GM21526 (cell line): ENCODE results near the gene ANAPC5.

Experiments used
- ATAC-seq: cut with Tn5 transposase; IDR thresholded peaks from one replicate; pipeline ENCODE4 v1.9.1; 2021; ENCODE audit warnings: moderate library complexity; ENCODE audit not compliant: unreplicated experiment, low FRiP score

Gene ANAPC5

DNA sequence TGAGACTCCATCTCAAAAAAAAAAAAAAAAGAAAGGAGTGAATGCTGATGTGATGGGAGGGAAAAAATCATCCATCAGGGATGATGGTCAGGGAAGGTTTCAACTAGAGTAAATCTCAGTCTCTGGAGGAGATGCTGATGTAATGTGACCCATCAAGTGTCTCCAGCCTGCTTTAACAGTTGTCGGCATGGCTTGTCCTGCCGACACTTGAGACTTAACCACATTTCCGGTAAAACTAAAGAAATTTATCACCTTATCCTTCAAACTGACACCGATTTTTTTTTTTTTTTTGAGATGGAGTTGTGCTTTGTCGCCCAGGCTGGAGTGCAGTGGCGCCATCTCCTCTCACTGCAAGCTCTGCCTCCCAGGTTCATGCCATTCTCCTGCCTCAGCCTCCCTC, 21.5 kb upstream of the ANAPC5 start:
- ATAC-seq: no peak

DNA sequence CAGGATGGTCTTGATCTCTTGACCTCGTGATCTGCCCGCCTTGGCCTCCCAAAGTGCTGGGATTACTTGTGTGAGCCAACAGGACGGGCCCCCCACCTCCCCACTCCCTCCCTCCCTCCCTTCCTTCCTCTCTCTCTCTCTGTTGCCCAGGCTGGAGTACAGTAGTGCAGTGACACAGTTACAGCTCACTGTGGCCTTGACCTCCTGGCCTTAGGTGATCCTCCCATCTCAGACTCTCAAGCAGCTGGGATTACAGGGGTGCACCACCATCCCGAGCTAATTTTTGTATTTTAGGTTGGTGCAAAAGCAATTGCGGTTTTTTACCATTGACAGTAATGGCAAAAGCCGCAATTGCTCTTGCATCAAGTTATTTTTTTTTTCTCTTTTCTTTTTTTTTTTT, 19.2 kb upstream of the ANAPC5 start:
- ATAC-seq: no peak

DNA sequence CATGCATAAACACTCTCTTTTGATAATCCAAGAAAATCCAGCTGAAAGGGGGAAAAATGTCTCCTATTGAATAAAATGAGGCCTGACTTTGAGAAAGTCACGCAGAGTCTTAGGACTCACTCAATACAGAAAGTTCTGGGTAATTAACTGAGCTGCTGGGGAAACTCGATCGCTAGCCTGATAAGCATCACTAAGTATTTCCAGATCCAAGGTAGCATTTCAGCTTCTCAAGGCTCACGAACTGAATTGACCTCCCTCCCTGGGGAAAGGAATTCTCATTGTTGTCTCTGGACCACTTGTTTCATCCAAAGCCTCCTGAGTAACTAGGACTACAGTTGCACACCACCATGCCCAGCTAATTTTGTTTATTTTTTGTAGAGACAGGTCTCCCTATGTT, 13.8 kb upstream of the ANAPC5 start:
- ATAC-seq: no peak

DNA sequence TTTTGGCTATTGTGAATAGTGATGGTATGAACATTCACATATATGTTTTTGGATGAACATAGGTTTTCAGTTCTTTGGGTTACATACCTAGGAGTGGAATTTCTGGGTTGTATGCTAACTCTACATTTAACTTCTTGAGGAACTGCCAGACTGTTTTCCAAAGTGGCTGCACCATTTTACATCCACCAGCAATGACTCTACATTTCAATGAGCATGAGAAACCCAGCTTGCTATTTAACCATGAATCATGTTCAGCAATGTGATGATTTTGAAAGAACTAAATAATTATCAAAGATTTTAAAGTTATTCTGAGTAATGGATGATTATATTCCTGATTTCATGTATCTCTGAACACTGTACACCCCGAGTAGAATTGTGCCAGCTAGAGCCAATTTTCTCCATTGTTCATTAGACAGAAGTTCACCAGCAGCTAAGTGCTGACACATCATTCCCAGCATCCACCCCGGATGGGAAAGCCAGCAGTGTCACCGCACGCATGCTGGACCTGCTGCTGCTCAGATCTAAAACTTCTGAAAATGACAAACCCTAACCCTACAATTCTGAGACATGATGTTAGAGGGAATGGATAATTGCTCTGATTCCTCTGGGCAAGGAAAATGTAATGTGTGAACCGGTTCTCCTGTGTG, 13.3 kb upstream of the ANAPC5 start:
- no peak for ATAC-seq

DNA sequence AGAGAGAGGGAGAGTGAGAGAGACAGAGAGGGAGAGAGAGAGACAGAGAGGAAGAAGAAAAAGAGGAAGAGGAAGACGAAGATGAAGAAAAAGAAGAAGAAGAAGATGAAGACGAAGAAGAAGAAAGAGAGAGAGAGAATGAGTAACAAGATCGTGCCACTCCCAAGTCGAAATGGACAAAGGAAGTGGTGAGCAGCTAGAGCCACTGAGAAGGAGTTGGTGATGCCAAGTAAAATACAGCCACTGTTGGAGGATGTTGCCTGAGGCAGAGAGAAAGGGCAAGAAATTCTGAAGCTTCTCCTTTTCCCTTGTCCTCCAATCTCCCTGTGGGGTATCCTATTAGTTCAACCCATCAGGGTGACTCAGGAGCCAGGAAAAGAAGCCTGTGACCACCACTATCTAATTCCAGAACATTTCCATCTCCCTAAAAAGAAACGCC, 12.5 kb upstream of the ANAPC5 start:
- no peak for ATAC-seq

DNA sequence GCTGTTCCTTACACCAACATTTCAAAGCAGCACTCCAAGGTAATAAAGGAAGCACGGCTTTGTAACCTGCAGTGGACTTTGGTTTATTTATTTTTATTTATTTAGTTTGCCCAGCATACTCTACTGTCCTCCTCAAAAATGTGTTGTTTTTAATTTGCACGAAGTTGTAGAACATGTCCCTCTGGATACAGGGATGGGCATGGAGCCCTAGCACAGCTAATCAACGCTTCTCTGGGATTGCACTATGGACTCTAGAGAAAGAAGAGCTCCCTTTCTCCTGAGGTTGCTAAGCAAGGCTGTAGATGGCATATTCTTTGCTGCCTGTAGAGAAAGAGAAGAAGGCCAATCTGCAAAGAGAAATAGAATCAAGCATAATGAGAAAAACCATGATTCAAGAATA, 5.9 kb upstream of the ANAPC5 start:
- ATAC-seq: no peak

DNA sequence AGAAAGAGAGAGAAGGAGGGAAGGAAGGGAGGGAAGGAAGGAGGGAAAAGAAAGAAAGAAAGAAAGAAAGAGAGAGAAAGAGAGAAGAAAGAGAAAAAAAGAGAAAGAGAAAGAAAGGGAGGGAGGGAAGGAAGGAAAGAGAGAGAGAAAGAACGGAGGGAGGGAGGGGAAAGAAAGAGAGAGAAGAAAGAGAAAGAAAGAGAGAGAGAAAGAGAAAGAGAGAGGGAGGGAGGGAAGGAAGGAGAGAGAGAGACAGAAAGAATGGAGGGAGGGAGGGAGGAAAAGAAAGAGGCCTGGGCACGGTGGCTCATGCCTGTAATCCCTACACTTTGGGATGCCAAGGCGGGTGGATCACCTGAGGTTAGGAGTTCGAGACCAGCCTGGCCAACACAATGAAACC, 5.1 kb upstream of the ANAPC5 start:
- no peak for ATAC-seq

DNA sequence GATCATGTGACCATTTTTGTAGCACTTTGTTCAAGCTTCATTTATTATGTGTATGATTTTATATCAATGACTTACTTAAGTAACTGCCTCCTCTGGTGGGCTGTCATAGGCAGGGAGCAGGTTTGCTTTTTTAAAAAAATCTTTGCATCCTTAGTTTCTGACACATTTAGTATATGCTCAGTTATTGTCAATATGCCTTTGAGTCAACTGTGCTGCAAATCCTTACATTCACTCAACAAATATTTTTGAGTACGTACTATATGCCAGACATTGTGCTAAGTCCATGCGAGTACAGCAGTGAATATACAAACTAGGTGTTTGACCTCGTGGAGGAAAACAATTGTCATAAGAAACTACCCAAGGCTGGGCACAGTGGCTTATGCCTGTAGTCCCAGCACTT, 4.4 kb upstream of the ANAPC5 start:
- no peak for ATAC-seq

DNA sequence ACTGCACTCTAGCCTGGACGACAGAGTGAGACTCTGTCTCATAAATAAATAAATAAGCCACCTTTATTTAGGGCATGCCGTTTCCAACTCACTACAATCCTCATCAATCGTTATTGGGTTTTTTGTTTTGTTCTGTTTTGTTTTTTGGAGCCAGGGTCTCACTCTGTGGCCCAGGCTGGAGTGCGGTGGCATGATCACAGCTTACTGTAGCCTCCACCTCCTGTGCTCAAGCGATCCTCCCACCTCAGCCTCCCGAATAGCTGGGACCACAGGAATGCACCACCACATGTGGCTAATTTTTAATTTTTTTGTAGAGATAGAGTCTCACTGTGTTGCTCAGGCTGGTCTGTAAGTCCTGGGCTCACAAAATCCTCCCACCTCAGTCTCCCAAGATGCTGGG, 3.6 kb upstream of the ANAPC5 start:
- no peak for ATAC-seq

DNA sequence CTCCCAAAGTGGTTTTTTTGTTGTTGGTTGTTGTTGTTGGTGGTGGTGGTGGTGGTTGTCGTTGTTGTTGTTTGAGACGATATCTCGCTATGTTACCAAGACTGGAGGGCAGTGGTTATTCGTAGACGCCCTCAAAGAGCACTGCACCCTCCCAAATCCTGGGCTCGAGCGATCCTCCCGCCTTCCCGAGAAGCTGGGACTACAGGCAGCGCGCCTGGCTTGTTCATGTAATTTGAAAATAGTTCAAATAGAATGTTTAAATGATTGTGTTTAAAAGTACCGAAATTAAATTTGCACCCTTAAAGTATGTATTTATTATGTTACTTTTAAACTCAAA, 439 bp upstream of the ANAPC5 start:
- no peak for ATAC-seq

DNA sequence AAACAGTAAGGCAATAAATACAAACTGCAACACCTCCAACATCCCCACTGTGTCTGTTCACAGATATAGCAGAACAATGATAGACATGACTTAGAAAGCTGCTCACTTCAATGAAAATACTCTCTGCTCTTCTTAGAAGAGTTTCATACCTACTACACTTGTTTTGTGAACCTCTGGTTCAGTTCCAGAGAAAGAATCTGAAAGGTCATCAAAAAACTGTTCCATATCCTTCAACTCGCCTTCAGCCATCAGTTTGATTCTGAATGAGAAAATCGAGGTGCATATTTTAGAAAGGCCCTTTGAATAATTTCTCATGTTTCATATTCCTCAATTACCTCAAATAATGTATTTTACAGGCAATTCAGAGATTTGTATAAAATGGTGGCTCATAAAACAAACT, 5.5 kb downstream of the ANAPC5 start:
- ATAC-seq: no peak

DNA sequence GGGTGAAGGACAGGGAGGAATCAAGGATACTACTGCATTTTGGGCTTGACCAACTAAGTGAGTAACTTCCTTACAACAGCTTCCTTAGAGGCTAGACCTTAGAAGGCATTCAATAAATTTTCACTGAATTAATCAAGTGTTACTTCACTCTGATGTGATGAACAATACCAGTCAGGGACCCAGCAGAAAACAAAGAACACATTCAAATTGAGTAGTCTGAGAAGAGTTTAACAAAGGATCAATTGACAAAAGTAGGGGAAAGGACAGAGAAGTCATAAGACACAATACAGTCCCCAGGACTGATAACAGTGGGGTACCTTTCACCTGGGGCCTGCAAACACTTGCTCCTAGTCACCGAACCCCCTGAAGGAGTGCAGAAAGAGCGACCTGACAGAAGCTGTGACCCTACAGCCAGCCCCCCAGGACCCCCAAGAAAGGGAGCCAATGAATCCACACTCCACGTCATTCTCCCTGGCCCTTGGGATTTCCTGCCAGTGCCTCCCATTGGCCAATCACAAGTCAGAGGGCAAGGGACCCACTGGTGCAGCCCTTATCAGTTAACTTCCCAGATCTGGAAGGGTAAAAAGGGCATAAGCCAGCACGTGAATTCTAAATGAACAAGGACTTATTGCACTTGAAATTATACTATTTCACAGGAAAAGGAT, 6.9 kb downstream of the ANAPC5 start:
- ATAC-seq: no peak

DNA sequence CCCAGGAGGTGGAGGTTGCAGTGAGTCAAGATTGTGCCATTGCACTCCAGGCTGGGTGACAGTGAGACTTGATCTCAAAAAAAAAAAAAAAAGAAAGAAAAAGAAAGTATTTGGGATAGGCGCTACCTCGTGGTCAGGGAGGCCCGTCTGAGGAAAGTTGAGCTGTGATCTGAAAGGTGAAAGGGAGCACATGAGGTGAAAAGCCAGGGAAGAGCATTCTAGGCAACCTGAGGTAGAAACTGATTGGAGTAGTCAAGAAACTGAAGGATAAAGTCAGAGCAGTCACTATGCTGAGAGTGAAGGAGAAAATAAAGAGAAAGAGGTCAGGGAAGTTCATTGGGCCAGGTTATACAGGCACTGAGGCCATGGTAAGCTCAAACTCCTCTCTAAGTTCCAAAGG, 7.7 kb downstream of the ANAPC5 start:
- ATAC-seq: no peak

DNA sequence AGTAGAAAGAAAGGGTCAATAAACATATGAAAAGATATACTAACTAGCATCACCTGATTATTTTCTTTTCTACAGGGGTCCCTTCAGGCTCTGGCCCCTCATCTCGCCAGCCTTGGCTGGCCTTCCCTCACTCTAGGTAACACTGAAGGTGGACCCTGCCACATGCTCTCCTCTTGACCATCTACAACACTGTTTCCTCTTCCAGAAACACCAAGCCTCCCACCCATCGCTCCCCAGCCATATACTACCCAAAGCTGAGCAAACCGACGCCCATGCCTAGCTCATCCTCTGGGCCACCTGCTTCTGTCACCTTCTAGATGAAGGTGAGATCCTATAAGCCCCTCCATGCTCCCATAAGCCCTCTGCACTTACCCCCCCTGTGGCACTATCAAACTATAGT, 14.8 kb downstream of the ANAPC5 start:
- ATAC-seq: no peak

DNA sequence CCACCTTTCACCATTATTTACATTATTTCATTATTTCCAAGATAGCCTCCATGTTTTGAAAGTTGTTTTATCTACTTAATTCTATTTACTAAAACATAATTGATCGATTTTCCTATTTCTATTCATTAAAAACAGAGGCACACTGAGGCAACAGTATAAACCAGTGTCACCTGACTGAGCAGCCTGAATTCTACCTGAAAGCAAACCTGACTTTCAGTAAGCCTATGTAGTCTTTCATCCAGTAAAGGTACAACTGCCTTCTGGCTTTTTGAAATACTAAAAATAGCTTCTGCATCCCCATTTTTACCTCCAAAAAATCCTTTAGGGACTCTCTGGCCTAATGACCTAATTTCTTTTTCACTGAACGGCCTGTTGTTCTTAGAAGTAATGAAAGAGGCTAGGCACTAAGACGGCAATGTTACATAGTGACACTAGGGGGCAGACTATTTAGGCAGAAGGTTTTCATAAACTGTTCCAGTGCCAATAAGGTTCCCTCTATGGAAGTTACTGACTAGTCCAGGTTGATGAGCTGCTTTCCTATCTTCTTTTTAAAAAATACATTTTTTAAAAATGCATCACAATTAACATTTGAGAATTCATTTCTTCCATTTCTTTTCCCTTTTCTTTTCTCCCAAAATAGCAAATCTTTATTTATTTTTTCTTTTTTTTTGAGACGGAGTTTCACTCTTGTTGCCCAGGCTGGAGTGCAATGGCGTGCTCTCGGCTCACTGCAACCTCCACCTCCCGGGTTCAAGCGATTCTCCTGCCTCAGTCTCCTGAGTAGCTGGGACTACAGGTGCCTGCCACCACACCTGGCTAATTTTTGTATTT, 17.5 kb downstream of the ANAPC5 start:
- no peak for ATAC-seq

DNA sequence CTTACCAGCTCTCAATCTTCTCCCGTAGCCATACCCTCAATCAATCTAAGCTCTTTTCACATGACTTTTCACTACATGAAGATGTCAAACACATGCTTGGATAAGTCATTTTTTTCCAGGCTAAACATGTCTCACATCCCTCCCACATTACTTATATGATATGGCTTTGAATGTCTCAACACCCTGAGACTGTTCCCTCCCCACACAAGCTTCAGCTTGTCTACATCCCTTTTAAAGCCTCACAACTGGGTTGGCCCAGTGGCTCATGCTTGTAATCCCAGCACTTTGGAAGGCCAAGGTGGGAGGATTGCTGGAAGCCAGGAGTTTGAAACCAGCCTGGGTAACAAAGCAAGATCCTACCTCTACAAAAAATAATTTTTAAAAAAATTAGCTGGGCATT, 18.5 kb downstream of the ANAPC5 start:
- ATAC-seq: no peak

DNA sequence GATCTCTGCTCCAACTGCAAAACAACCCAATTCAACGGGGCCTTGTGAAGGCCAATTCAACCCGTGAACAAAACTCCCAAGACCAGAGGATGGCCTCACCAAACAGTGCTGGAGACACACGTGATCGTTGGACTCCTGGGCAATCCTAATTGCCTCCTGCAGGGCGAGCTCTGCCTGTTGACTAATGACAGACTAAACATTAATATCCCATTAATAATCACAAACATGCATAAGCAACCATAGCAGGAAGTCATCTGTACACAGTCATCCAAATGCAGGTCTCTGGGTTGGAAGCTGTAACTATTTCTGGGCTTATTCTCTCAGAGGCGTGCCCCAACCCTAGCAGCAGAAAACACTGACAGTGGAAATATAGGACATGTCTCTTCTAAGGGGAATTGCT, 21.0 kb downstream of the ANAPC5 start:
- ATAC-seq: no peak

DNA sequence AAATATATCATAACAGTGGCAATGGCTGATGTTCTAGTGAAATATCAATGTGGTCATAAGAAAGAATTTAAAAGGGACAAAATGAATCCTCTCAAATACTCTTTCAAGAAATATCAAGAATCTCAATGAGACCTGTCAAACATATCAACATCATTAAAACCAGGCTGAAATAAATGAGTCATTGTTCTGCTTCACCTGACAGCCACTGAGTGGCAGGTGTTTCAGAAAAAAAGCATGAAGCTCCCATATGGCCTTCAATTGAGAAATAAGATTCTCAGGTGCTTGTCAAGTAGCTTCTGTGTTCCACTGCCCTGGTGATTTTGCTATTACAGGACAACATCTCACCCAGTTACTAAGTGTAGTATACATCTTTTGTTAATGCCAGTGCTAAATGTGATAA, 21.5 kb downstream of the ANAPC5 start:
- no peak for ATAC-seq

DNA sequence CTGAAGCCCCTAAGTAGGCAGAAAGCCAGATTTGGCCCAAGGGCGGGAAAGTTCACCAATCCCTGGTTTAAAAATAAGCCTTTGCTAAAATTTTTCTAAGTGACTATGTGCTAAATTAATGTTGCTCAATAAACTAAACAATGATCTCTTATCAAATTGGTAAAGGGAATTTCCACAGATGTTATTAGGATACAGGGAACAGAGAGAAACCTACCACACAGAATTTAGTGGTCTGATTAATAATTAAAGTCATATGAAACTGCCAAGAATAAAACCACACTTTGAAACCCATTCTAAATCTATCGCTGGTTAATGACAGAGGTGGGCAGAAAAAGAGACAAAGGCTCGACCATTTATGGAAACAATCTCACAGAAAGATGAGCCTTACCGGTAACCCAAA, 22.0 kb downstream of the ANAPC5 start:
- no peak for ATAC-seq

DNA sequence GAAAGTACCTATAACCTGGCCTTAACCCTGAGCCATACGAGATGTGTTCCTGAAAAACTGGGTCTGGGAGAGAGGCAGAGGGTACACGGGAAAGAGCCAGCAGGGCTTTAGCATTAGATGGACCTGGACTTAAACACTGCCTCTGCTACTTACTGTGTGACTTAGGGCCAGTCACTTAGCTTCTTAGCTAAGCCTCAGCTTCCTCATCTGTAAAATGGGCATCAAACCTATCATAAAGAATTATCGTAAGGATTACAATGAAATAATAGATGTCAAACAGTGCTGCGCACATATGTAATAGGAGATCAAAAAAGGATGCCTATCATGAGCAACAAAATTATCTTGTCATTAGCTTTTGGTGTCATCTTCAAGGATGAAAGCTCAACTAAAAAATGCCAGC, 23.6 kb downstream of the ANAPC5 start:
- ATAC-seq: no peak

DNA sequence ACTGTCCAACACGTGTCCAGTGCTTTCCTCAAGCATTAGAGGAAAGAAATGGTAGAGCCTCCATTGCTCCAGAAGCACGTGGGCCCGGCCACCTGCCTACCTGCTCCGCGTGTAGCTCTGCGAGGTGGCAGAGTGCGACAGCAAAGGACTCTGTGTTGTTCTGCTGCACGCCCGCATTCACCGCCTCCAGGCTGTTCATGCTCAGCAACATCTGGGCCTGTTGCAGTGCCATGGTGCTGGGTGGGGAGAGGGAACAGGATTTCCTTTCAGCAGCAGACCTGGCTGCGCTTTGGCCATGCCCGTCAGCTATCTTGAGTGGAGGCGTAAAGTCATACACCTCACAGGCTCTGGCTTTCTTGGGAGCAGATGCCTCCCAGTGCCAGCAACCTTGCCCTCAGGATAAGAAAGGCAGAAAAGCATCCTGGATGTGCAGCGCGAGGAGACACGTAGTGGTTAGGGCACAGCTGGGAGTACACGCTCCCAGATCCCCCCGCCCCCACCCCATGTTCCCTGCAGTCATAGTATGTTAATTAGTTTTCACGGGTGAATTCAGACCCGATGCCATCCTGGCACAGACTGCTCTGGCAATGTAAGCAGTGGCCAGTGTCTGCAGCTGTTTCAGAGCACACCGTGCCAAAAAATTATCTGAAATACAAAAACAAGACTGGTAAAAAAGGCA, 25.1 kb downstream of the ANAPC5 start:
- ATAC-seq: no peak
